HL-60 (cell line): ENCODE results near the gene ARPC1A.
A peak's percentile ranks its signal among the peaks of the same experiment; 100 is the strongest.
"Not testable (repeated sequence)": the region's sequence is repeated elsewhere in the genome, so short reads cannot be mapped to it uniquely, and the experiment has no call there.

ENCODE experiments used
- DNase-seq, 2 experiments: peaks; one replicate each; pipeline ENCODE4 v3.0.0-alpha.2; 2010 to 2020; ENCODE audit warnings: low read depth in 1 of 2, low spot score in 1 of 2
- H3K27ac ChIP-seq: fragments of 250-450 bp; sonication (Bioruptor Pico); replicated peaks from 2 replicates; pipeline ENCODE4 v1.5.1; 2020; ENCODE audit warnings: mild to moderate bottlenecking, moderate library complexity
- H3K27me3 ChIP-seq: fragments of 250-450 bp; sonication (Bioruptor Pico); 2 replicates; pipeline ENCODE4 v1.5.1; 2021; ENCODE audit warnings: mild to moderate bottlenecking, moderate library complexity; ENCODE audit not compliant: insufficient read depth, poor library complexity, severe bottlenecking
- H3K4me3 ChIP-seq: replicated peaks from 2 replicates; pipeline ENCODE4 v1.5.1; 2011; ENCODE audit warnings: mild to moderate bottlenecking, control low read depth, low read length; ENCODE audit not compliant: insufficient read depth
- CTCF ChIP-seq: IDR thresholded peaks from one replicate; pipeline ENCODE4 v1.5.1; 2011; ENCODE audit warnings: low read length, control low read depth, inconsistent platforms; ENCODE audit not compliant: insufficient read depth

The ARPC1A gene

GRCh38 chr7:99415513-99416127, 89.9 kb downstream of the ARPC1A start:
- not testable (repeated sequence) for H3K27ac ChIP-seq, H3K4me3 ChIP-seq, H3K27me3 ChIP-seq
- TF ChIP-seq CTCF: peak; percentile 46
- peak in 1 of 2 experiments; percentile 69 for DNase-seq
